Hepatocyte (in vitro differentiated cells): ENCODE data around the gene ALDH4A1. TPM values are rescaled to one million over a fixed set of nuclear protein-coding genes. Genes with fewer than 3 reads are reported as not detected.

Experiments
- DNase-seq: peaks from one replicate; pipeline ENCODE4 v3.0.0-alpha.2; 2016; ENCODE audit warnings: low spot score
- H2AFZ ChIP-seq: fragments of 200-600 bp; sonication (generic); 2 replicates; pipeline ENCODE4 v1.6.0; 2016; ENCODE audit warnings: antibody characterized with exemption, mild to moderate bottlenecking
- H3K27ac ChIP-seq: fragments of 200-600 bp; sonication (generic); 2 replicates; pipeline ENCODE4 v1.5.1; 2016; ENCODE audit warnings: mild to moderate bottlenecking
- H3K27me3 ChIP-seq: fragments of 200-600 bp; sonication (generic); 2 replicates; pipeline ENCODE4 v1.6.1; 2016
- H3K36me3 ChIP-seq: fragments of 200-600 bp; sonication (generic); replicated peaks from 2 replicates; pipeline ENCODE4 v1.5.1; 2016; ENCODE audit warnings: low read depth; ENCODE audit not compliant: insufficient read depth
- H3K4me1 ChIP-seq: fragments of 200-600 bp; sonication (generic); 2 replicates; pipeline ENCODE4 v1.5.1; 2016; ENCODE audit warnings: mild to moderate bottlenecking, moderate library complexity; ENCODE audit not compliant: insufficient read depth
- H3K4me2 ChIP-seq: fragments of 200-600 bp; sonication (generic); 2 replicates; pipeline ENCODE4 v1.6.0; 2016
- H3K4me3 ChIP-seq: fragments of 200-600 bp; sonication (generic); 2 replicates; pipeline ENCODE4 v1.5.1; 2016; ENCODE audit warnings: mild to moderate bottlenecking
- H3K79me2 ChIP-seq: fragments of 200-600 bp; sonication (generic); 2 replicates; pipeline ENCODE4 v1.6.0; 2017; ENCODE audit warnings: mild to moderate bottlenecking
- H3K9me2 ChIP-seq: fragments of 200-600 bp; sonication (generic); replicated peaks from 2 replicates; pipeline ENCODE4 v1.6.0; 2017; ENCODE audit warnings: mild to moderate bottlenecking; ENCODE audit not compliant: insufficient read depth
- H3K9me3 ChIP-seq: fragments of 200-600 bp; sonication (generic); 2 replicates; pipeline ENCODE4 v1.5.1; 2016; ENCODE audit warnings: low read depth, mild to moderate bottlenecking
- H4K20me1 ChIP-seq: fragments of 200-600 bp; sonication (generic); 2 replicates; pipeline ENCODE4 v1.6.0; 2016; ENCODE audit warnings: mild to moderate bottlenecking; ENCODE audit not compliant: insufficient read depth, poor library complexity, severe bottlenecking
- CTCF ChIP-seq: fragments of 200-600 bp; sonication (generic); IDR thresholded peaks from 2 replicates; pipeline ENCODE4 v1.5.1; 2016; ENCODE audit warnings: antibody characterized with exemption, mild to moderate bottlenecking; ENCODE audit not compliant: poor library complexity
- EZH2 ChIP-seq: fragments of 200-600 bp; sonication (generic); IDR thresholded peaks from 2 replicates; pipeline ENCODE4 v1.6.1; 2016; ENCODE audit warnings: antibody characterized with exemption, mild to moderate bottlenecking, borderline replicate concordance
- EZH2phosphoT487 ChIP-seq: fragments of 200-600 bp; sonication (generic); IDR thresholded peaks from one replicate; pipeline ENCODE4 v1.6.1; 2018; ENCODE audit warnings: antibody characterized with exemption, mild to moderate bottlenecking, low read depth, moderate library complexity; ENCODE audit not compliant: unreplicated experiment, severe bottlenecking
- WGBS: methylation state at CpG from one replicate; pipeline ENCODE4 v1.1.6; 2016; ENCODE audit warnings: low lambda C conversion rate; ENCODE audit errors: missing lambda C conversion rate; 5-methylcytosine and 5-hydroxymethylcytosine counted together
- polyA plus RNA-seq: library from polyadenylated mRNA; unstranded; fragments of >200 nt; fragmentation: Nextera tagmentation; extraction: Ambion mirVana; gene quantifications from 2 replicates; pipeline ENCODE4 v1.2.1, GENCODE V29; 2016
- total RNA-seq: library from RNA; depleted of rRNA; stranded (reverse); fragments of >200 nt; gene quantifications from 2 replicates; pipeline ENCODE4 v1.2.3, GENCODE V29; 2014

ALDH4A1 gene
- total and polyA plus RNA-seq, 2 experiments from 2014 or later, result 41.4 to 49.1 TPM

DNA sequence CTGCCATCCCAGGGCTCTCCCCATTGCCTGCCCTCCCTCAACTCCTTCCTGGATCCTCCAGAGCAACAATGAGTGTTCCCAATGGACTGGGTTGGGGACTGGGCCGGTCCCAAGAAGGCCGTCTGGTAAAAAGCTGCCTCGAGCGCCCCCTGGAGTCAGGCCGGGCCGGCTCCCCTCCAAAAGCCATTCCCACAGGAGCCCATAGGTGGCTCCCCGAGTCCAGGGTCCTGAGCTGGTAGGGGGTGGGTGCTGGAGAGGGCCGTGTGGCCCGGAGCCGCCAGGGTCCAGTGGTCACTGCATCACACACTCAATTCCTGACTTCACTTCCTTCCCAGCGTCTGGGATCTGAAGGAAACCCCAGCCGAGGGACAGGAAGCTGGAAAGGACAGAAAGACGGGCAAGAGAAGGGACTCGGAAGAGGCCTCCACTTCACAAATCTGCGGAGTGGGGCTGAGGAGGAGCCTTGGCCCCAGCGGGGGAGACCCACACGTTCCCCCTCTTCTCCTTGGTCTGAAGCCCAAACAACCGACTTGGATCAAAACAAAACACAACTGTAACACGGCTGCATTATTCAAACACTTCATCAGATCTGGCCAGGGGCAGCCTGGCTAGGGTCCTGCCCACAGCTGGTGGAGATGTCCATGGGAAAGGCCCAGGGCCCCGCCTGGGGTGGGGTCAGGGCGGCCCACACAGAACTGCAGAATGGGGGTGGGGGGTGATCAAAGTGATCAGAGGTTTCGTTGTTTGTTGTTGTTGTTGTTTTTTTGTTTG lies 10.9 kb upstream of the ALDH4A1 start:
- H3K79me2 ChIP-seq, result no peaks in the 10 kb centered on the region
- no peak overlapping the region for H3K4me3 ChIP-seq
- H3K27me3 ChIP-seq, result no peaks in the 10 kb centered on the region
- H3K4me1 ChIP-seq, result no peaks in the 10 kb centered on the region
- no peaks in the 10 kb centered on the region for H4K20me1 ChIP-seq
- H2AFZ ChIP-seq, result no peak overlapping the region
- no peaks in the 10 kb centered on the region for H3K9me2 ChIP-seq
- DNase-seq, result peak; percentile 82
- no peaks in the 10 kb centered on the region for H3K9me3 ChIP-seq
- WGBS, result 48% methylated on average over 22 of the region's 22 CpGs
- no peak overlapping the region for H3K27ac ChIP-seq
- H3K4me2 ChIP-seq, result no peak overlapping the region
- no peaks in the 10 kb centered on the region for H3K36me3 ChIP-seq
- TF ChIP-seq CTCF (peak; percentile 83), EZH2phosphoT487 (no peak), EZH2 (no peak)

- no peaks in the 10 kb centered on the region for H3K4me1 ChIP-seq
- H3K27me3 ChIP-seq, result no peaks in the 10 kb centered on the region
- H3K9me3 ChIP-seq, result no peaks in the 10 kb centered on the region
- no peak overlapping the region for H3K4me3 ChIP-seq
- TF ChIP-seq CTCF (no peak), EZH2 (no peak), EZH2phosphoT487 (no peak)
- H3K79me2 ChIP-seq, result no peaks in the 10 kb centered on the region
- no peak overlapping the region for H3K4me2 ChIP-seq
- 87% methylated on average over 3 of the region's 3 CpGs for WGBS
- no peak overlapping the region for H2AFZ ChIP-seq
- H4K20me1 ChIP-seq, result no peaks in the 10 kb centered on the region
- H3K27ac ChIP-seq, result no peak overlapping the region
- no peaks in the 10 kb centered on the region for H3K9me2 ChIP-seq
- no peaks in the 10 kb centered on the region for H3K36me3 ChIP-seq
- DNase-seq, result no peak
These were observed 10.2 kb upstream of the ALDH4A1 start for GRCh38 chr1:18912550-18912949.

- 82% methylated on average over 17 of the region's 17 CpGs for WGBS
- TF ChIP-seq EZH2 (no peak), EZH2phosphoT487 (no peak), CTCF (no peak)
- no peaks in the 10 kb centered on the region for H3K27me3 ChIP-seq
- H4K20me1 ChIP-seq, result no peaks in the 10 kb centered on the region
- H3K4me3 ChIP-seq, result no peak overlapping the region
- H3K9me3 ChIP-seq, result no peaks in the 10 kb centered on the region
- H3K36me3 ChIP-seq, result no peaks in the 10 kb centered on the region
- H3K27ac ChIP-seq, result no peak overlapping the region
- no peaks in the 10 kb centered on the region for H3K9me2 ChIP-seq
- no peaks in the 10 kb centered on the region for H3K79me2 ChIP-seq
- H2AFZ ChIP-seq, result no peak overlapping the region
- no peak for DNase-seq
- H3K4me2 ChIP-seq, result no peak overlapping the region
- H3K4me1 ChIP-seq, result no peaks in the 10 kb centered on the region
These were observed 6.8 kb upstream of the ALDH4A1 start for GRCh38 chr1:18908911-18909771.
